MM.1S (cell line): Measurements from ENCODE around the gene ARMCX5.

Source experiments
- EZH2 ChIP-seq: fragments of 300-600 bp; sonication (generic); optimal IDR thresholded peaks from 2 replicates; pipeline ENCODE3; 2017; ENCODE audit warnings: low read depth, mild to moderate bottlenecking, antibody characterized with exemption, low read length, mixed read lengths
- EZH2phosphoT487 ChIP-seq: fragments of 300-600 bp; sonication (generic); IDR thresholded peaks from 2 replicates; pipeline ENCODE4 v1.6.1; 2018; ENCODE audit warnings: antibody characterized with exemption, low read length
- TF ChIP-seq, protein P1 (sequence below): fragments of 300-600 bp; sonication (generic); IDR thresholded peaks from 2 replicates; pipeline ENCODE4 v1.5.1; 2016; ENCODE audit warnings: antibody characterized with exemption, low read length, mixed read lengths

DNA sequence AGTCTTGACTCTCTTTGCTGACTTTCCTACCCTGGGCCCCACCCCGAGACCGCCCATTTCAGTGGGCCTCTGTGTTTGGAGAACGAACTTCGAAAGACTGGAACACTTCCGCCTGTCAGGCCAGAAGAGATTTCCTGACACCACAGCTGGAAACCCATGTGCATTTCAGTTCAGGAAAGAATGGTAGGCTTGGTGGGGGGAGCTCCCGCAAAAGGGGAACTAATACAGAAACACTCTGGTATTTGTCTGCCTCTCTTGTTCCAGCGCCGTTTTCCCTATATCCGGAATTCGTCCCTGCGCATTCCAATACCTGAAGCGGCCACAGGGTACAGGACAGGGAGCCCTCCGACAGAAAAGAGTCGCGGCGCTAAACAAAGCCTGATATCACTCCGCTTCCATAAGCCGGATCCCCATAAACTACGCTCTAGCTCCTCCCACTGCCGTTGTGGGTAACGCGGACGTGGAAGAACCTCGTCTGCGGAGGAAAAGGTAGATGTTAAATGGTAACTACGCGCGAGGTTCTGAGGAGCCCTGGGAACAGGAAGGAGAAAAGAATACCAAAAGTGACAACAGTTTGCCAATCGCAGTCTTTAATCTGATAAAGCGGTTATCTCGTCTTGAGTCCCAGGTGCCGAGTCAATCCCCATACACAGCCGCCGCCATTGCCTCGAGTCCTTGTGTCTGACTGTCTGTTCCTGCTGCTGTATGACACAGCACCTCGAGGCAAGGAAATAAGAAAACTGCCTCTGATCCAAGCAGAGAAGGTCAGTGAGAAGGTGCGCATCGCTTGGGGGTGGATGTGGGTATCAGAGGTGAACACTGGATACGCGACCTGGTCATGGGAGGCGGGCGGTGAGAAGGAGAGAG, at the start of gene ARMCX5:
- TF ChIP-seq, protein P1, sequence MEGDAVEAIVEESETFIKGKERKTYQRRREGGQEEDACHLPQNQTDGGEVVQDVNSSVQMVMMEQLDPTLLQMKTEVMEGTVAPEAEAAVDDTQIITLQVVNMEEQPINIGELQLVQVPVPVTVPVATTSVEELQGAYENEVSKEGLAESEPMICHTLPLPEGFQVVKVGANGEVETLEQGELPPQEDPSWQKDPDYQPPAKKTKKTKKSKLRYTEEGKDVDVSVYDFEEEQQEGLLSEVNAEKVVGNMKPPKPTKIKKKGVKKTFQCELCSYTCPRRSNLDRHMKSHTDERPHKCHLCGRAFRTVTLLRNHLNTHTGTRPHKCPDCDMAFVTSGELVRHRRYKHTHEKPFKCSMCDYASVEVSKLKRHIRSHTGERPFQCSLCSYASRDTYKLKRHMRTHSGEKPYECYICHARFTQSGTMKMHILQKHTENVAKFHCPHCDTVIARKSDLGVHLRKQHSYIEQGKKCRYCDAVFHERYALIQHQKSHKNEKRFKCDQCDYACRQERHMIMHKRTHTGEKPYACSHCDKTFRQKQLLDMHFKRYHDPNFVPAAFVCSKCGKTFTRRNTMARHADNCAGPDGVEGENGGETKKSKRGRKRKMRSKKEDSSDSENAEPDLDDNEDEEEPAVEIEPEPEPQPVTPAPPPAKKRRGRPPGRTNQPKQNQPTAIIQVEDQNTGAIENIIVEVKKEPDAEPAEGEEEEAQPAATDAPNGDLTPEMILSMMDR, result no peak
- no peak for TF ChIP-seq EZH2
- no peak for TF ChIP-seq EZH2phosphoT487
